D721Med (cell line): Measurements from ENCODE around the gene ABI3BP.
"Not testable (repeated sequence)": the region's sequence is repeated elsewhere in the genome, so short reads cannot be mapped to it uniquely, and the experiment has no call there.

Experiments used
- DNase-seq: peaks from one replicate; pipeline ENCODE4 v3.0.0; 2011; ENCODE audit warnings: low spot score; ENCODE audit not compliant: insufficient read length
- FAIRE-seq: peaks from 2 replicates; lab custom pipeline; 2011; peaks lifted over from hg19 to GRCh38; lab: Jason Lieb, UNC
- TF ChIP-seq, protein P1 (sequence below): IDR thresholded peaks from 2 replicates; pipeline ENCODE4 v1.5.1; 2012; ENCODE audit warnings: mild to moderate bottlenecking, control low read depth; ENCODE audit not compliant: insufficient read depth; ENCODE audit errors: missing control alignments

ABI3BP gene

DNA sequence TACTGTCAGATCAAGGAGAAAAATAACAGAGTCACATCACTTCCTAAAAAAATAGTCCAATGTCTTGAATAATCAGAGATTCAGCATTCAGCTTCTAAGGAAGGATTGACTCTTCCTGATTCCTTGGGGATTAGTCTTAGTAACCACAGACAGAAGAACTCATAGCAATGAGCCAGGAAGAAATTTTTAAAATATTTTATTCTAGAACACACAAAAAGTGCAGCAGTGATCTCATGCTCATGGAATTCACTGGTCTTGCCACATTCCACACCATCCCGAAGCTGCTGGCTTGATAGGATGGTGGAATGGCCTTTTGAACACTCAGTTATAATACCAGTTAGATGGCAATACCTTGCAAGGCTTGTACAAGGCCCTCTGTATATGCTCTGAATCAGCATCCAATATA lies 43.0 kb upstream of the ABI3BP start:
- FAIRE-seq: no peak
- DNase-seq: no peak
- TF ChIP-seq, protein P1, sequence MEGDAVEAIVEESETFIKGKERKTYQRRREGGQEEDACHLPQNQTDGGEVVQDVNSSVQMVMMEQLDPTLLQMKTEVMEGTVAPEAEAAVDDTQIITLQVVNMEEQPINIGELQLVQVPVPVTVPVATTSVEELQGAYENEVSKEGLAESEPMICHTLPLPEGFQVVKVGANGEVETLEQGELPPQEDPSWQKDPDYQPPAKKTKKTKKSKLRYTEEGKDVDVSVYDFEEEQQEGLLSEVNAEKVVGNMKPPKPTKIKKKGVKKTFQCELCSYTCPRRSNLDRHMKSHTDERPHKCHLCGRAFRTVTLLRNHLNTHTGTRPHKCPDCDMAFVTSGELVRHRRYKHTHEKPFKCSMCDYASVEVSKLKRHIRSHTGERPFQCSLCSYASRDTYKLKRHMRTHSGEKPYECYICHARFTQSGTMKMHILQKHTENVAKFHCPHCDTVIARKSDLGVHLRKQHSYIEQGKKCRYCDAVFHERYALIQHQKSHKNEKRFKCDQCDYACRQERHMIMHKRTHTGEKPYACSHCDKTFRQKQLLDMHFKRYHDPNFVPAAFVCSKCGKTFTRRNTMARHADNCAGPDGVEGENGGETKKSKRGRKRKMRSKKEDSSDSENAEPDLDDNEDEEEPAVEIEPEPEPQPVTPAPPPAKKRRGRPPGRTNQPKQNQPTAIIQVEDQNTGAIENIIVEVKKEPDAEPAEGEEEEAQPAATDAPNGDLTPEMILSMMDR: no peak

DNA sequence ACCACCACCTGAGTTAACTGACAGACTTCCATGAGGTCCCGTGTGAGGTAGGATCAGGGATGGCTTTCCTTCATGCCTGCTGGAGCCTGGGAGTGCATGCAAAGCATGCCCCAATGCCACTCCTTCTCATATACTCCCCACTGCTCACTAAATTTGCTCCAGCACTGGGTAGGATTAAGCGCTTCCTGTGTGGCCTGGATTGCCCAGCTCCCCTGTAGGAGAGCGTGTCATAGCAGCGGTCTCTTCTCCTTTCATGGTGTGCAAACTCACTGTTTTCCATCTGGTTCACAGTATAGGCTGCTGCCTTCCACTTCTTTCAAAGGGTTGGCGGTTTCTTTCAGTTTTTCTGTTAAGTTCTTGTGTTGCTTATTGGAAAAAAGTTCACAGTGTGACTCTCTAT lies 34.1 kb upstream of the ABI3BP start:
- FAIRE-seq (no peak), DNase-seq (no peak)
- TF ChIP-seq, protein P1: no peak

DNA sequence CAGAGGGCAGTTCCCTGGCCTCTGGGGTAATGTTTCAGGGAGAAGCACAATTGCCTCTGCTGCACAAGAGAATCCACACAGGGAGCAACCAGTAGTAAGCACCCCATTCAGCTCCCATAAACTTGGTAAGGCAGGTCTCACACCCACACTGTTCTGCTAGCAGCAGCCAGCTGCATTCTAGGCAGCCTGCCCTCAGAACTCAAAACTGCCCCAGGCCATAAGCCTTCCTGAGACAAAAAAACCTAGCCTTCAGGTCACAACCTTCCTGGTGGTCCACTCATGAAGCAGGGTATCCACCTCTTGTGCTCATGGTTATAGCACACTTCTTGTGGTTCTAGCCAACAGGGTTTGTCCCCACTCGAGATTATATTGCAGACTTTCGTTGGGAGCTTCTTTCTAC lies 33.7 kb upstream of the ABI3BP start:
- no peak for DNase-seq
- TF ChIP-seq, protein P1: no peak
- FAIRE-seq: no peak

DNA sequence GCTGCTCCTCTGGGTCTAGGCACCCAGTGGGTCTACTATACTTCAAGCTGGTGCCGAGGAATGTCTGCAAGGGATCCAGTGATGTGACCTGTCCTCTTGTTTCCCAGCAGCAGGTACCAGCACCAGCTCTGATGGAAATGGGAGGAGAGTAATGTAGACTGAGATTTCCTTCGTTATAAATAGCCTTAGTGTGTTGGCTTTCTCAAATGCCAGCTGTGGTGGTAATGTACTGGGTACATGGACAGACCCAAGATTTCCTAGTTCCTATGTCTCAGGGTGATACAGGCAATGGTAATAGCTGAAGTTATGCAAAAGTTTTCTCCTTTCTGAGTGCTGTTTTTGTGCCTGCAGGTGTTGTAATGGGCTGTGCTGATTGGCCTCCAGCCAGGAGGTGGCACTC lies 33.0 kb upstream of the ABI3BP start:
- FAIRE-seq (no peak), DNase-seq (no peak)
- TF ChIP-seq, protein P1: no peak

DNA sequence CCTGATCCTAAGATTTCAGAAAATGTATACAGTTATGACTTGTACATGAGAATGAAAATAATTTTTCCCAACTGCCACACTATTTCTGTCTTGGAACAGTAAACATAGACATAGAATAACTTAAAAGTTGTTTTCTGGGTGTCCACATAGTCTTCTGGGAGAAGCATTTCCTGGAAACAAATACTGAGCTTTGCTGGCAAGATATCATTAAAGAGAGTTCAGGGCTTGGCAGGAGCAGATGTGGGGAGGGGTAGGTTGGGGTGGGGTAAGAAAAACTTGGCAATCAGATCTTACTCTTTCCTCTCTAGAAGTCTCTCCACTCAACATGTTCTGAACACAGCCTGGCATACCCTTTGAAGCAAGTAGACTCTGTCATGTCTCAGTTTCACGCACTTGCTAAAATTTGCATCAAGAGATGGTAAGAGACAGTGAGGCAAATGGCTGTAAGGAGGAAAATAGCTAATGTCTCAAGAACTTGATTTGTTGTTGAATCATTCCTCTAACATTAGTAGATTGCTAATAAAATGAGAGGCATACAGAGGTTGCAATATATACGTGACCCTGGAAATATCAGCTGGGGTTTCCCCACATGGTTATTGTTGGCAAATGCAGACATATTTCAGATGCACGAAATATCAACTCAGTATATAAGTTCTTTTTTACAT lies 27.3 kb upstream of the ABI3BP start:
- TF ChIP-seq, protein P1: no peak
- no peak for FAIRE-seq
- DNase-seq: no peak

DNA sequence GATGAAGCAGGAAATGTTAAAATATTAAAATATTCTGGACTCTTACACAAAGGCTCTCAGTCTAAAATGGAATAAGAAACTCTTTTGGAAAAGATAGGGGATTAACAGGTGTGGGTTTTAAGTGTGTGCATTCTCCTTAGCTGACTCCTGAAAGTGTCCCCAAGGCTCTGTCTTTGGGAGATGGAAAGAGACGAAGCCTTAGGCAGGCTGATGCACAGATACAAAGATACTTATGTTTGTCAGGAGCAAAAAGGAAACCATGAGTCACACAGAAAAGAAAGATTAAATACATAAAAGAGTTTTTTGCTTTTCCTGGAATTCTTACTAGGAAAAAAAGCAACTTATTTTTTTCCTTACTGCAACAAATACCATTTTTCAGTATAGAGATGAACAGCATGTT lies 23.8 kb upstream of the ABI3BP start:
- DNase-seq (no peak), FAIRE-seq (no peak)
- TF ChIP-seq, protein P1: no peak

DNA sequence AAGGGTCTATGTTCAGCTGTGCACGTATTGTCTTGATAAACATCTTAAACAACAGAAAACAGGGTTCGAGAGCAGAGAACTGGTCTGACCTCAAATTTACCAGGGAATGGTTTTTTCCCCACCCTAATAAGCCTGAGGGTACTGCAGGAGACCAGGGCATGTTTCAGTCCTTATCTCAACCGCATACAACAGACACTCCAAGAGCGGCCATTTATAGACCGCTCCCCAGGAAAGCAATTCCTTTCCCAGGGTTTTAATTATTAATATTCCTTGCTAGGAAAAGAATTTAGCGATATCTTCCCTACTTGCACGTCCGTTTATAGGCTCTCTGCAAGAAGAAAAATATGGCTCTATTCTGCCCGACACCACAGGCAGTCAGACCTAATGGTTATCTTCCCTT lies 19.1 kb upstream of the ABI3BP start:
- DNase-seq, FAIRE-seq: not testable (repeated sequence)

DNA sequence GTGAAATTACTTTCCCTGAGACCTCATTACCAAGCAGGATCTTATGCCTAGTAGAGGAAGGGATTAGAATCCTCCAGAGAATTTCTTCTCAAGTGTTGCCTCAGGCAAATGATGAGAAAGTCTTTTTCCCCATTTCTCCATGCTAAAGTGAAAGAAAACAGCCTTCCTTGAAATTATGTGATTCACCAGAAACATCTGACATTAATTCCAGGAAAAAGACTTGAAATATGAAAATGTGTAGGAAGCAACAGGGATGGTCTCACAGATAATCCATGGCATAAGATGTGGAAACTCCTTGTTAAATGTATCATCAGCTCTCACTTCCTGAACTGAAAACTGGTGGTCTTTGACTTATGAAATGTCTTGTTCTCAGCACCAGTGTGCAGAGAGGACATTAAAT lies 17.9 kb upstream of the ABI3BP start:
- FAIRE-seq (no peak), DNase-seq (no peak)
- TF ChIP-seq, protein P1: no peak
